NK-92 (cell line): ENCODE measurements around the gene HMX1.

Experiments used
- DNase-seq: peaks from one replicate; lab custom pipeline; 2025; ENCODE audit not compliant: unreplicated experiment; lab: John Stamatoyannopoulos, UW

Gene HMX1

DNA sequence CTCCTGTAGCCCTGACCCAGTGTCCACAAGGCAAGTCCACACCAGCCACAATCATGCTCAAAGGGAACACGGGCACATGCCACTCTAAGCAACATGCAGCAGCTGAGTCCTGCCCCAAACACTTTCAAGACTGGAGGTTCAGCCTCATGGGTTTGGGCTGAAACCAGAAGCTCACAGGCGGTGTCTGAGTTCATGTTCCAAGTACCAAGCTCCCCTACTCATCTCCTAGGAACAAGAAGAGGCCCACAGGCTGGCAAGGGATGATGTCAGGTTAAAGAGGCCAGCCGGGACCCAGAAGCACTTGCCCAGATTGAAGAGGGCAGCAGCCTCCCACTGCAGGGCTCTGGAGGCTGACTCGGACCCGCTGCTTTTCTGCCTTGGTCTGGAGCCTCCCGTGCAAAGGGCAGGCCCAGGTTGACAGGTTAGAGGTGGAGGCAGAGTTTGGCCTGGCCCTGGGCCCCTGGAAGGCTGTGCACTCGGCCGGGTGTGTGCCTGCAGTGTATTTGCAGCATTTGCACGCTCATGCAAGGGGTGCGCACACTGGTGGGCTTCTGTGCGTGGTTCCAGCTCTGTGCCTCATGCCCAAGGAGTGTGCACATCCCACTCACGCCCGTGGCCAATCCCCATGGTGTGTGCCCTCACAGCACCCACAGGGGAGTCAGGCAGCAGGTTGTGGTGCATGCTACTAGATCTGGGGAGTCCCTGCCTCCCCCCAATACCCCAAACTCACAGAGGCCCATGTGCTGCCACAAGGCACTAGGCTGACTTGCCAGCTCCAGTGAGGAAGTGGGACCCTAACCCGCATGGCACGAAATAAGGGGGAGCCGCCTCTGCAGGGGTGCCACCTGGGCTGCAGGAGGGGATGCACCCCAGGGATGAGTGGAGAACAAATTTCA lies 2.4 kb downstream of the HMX1 start:
- no peak for DNase-seq

DNA sequence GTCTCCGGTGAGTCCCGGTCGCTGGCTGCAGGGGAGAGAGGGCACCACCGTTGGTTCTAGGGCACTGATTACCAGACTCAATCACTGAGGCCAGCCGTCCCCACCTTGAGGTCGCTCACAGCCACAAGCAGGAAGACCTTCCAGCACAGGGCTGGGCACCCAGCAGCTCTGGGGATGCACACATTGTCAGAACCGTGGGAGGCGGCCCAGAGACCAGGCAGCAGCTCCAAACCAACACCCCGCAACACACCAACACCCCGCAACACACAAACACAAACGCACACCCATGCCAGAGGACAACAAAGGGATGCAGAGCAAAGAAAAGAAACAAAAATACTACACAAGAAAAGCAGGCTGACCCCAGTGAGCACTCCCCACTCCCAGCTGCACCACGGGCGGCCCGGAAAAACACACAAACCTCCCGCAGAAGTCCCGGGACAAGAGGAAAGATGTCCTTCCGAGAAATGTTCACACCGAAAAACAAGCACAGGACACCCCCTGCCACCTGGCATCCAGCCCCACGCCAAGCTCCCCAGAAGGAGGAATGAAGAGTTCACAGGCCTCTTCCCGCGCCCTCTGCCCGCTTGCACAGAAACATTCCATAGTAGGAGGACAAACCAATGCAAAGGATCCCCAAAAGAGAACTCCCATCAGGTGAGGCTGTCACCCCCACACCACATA lies 3.2 kb downstream of the HMX1 start:
- no peak for DNase-seq

- DNase-seq = no peak
These were observed 3.9 kb downstream of the HMX1 start for GRCh38 chr4:8867624-8868320.

- DNase-seq = no peak
These were observed 4.6 kb downstream of the HMX1 start for GRCh38 chr4:8866828-8867623.

- no peak for DNase-seq
These were observed 5.2 kb downstream of the HMX1 start for GRCh38 chr4:8866421-8866820.

- no peak for DNase-seq
These were observed 5.8 kb downstream of the HMX1 start for GRCh38 chr4:8865681-8866310.

- no peak for DNase-seq
These were observed 6.5 kb downstream of the HMX1 start for GRCh38 chr4:8864912-8865680.

- no peak for DNase-seq
These were observed 7.7 kb downstream of the HMX1 start for GRCh38 chr4:8863686-8864682.

- DNase-seq = no peak
These were observed 8.6 kb downstream of the HMX1 start for GRCh38 chr4:8862800-8863685.

DNA sequence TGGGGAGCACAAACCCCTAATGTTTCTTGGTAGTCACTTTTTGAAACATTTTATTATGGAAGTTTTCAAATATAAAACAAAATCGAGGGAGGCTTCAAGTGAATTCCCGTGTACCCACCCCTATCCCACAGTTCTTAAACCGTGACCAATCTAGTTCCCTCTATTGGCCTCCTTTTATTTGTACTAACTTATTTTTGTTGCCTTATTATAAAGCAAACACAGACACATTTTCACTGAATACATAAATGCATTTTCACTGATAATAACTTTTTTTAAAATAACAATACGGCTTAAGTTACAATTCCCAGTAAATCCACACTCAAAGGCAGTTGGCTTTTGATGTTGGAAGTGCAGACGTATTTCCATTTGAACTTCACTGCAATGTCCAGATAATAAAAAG lies 9.3 kb downstream of the HMX1 start:
- DNase-seq = no peak

- no peak for DNase-seq
These were observed 9.9 kb downstream of the HMX1 start for GRCh38 chr4:8861576-8862295.

DNA sequence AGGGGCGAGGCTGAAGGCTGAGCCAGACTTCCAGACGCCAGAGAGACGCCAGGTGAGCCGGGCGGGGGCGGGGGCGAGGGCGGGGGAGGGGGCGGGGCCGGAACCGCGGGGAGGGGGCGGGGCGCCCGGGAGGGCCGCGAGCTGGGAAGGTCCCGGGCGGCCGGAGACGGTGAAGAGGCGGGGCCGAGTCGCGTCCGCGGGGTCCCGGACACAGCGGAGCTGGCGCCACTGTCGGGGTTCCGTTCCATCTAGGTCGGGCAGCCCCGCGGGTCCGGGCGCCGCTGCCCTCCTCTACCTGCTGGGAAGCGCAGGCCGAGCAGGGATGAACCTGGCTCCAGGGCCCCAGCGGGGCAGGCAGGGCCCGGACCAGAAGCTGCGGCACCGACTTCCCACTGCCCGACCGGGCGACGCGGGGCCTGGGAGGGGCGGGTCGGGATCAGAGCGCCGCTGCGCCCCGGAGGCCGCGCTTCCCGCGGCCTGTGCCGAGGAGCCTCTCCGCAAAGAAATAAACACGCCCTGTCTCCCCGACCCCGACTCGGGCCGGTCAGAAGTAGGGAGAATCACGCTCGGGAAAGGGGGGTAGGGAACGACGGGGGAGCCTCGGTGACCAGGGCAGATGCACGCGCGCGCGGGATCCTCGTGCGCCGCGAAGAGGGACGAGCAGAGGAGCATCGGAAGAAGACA lies 10.6 kb downstream of the HMX1 start:
- no peak for DNase-seq

GRCh38 chr4:8860096-8860891 lies 11.3 kb downstream of the HMX1 start:
- no peak for DNase-seq

DNA sequence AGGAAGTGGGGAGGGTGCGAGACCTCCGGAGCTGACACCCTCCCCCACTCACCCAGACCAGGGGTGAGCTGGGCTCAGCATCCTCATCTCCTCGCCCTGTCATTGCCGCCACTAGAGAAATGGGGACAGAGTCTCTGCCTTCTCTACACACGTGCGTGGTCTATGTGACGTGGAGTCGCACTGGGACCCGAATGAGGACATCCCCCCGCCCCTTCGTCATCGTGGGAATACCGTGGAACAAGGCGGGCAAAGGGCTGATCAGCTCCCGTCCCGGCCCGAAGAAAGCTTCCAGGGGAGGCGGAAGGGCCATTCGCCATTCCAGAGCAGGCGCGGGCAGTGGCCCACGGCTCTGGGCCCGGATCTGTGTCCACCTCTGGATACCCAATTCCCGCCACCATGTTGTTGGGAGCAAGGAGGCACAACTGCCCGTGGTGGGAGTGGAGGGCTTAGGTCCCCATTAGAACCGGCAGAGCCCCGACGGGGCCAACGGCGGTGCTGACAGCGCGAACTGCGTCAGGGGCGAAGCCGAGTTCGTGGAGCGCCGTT lies 12.0 kb downstream of the HMX1 start:
- no peak for DNase-seq

GRCh38 chr4:8858701-8859210 lies 12.9 kb downstream of the HMX1 start:
- no peak for DNase-seq
